A549 (cell line): ENCODE measurements around the gene LGR5.

ENCODE experiments used
- CBX2 ChIP-seq: fragments of 200-600 bp; sonication (generic); IDR thresholded peaks from 2 replicates; pipeline ENCODE4 v1.6.1; 2016; ENCODE audit warnings: low read depth, mild to moderate bottlenecking, borderline replicate concordance
- HDAC2 ChIP-seq: fragments of 200-600 bp; sonication (generic); IDR thresholded peaks from 2 replicates; pipeline ENCODE4 v1.6.1; 2016
- MAX ChIP-seq: IDR thresholded peaks from 2 replicates; pipeline ENCODE4 v1.6.1; 2012
- RFX5 ChIP-seq: fragments of 450-650 bp; IDR thresholded peaks from 2 replicates; pipeline ENCODE4 v1.7.1; 2014; ENCODE audit warnings: antibody characterized with exemption, mild to moderate bottlenecking, moderate library complexity
- TF ChIP-seq, protein P1 (sequence below): fragments of >200 bp; sonication (Bioruptor Twin); formaldehyde crosslinking; IDR thresholded peaks from 3 replicates; pipeline ENCODE4 v1.5.1; 2016

DNA sequence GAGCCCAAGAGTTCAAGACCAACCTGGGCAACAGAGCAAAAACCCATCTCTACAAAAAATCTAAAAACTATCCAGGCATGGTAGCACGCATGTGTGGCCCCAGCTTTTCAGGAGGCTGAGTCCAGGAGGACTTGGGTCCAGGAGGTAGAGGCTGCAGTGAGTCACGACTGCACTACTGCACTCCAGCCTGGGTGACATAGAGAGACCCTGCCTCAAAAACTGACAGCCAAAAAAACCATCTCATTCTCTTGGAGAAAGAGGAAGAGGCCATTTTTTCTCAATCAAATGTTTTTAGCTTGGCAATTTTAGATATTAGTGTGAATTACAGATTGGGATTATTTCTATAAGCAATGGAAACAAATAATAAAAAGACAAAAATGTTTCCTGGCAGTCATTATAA lies 185.9 kb downstream of the LGR5 start:
- TF ChIP-seq RFX5, result no peak
- TF ChIP-seq, protein P1, sequence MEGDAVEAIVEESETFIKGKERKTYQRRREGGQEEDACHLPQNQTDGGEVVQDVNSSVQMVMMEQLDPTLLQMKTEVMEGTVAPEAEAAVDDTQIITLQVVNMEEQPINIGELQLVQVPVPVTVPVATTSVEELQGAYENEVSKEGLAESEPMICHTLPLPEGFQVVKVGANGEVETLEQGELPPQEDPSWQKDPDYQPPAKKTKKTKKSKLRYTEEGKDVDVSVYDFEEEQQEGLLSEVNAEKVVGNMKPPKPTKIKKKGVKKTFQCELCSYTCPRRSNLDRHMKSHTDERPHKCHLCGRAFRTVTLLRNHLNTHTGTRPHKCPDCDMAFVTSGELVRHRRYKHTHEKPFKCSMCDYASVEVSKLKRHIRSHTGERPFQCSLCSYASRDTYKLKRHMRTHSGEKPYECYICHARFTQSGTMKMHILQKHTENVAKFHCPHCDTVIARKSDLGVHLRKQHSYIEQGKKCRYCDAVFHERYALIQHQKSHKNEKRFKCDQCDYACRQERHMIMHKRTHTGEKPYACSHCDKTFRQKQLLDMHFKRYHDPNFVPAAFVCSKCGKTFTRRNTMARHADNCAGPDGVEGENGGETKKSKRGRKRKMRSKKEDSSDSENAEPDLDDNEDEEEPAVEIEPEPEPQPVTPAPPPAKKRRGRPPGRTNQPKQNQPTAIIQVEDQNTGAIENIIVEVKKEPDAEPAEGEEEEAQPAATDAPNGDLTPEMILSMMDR, result no peak
- TF ChIP-seq CBX2, result no peak
- no peak for TF ChIP-seq HDAC2
- TF ChIP-seq MAX, result no peak
